ENCODE data around the gene ATP2B3. TPM values are rescaled to one million over a fixed set of nuclear protein-coding genes. Genes with fewer than 3 reads are reported as not detected.

ATP2B3 gene
- polyA plus RNA-seq, 1 donor from 2014 or later, result 5.3 TPM

DNA sequence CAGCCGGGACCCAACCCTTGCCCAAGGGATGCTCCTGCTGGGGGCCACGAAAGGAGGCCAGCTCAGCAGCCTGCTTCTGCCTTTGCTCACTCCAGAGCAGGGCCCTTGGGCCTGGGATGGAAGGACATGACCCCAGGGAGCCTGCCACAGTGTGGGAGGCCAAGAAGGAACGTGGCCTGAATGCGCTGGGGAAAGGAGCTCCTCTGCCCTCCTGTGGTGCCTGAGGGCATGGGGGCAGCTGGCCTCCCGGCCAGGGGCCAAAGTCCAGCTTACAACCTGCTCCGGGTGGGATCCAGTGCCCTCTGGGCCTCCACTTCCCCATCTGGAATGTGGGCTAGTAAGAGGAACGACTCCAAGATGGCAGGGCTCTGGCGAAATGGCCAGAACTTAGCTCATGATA lies 2.0 kb upstream of the ATP2B3 start:
- H3K27me3 ChIP-seq (ENCODE audit: insufficient read depth, low read depth, low read length), result peaks cover 14% of the 10 kb centered on the region
- H3F3A ChIP-seq (ENCODE audit: insufficient read depth, low read length, poor library complexity, severe bottlenecking), result no peaks in the 10 kb centered on the region
- no peak overlapping the region for H3K4me2 ChIP-seq (ENCODE audit: low read length)
- H3K79me2 ChIP-seq (replicated peaks; ENCODE audit: insufficient read depth, low read length), result no peaks in the 10 kb centered on the region
- no peak overlapping the region for H2AFZ ChIP-seq (ENCODE audit: low read depth, low read length)
- H3K9me2 ChIP-seq (ENCODE audit: insufficient read depth, low read length), result no peaks in the 10 kb centered on the region
- no peaks in the 10 kb centered on the region for H4K20me1 ChIP-seq (ENCODE audit: insufficient read depth)
- H3K27ac ChIP-seq (ENCODE audit: low read length), result no peak overlapping the region
- H3K36me3 ChIP-seq (ENCODE audit: insufficient read depth, low read length), result no peaks in the 10 kb centered on the region
- no peaks in the 10 kb centered on the region for H3K9me3 ChIP-seq (ENCODE audit: low read length)
- no peak overlapping the region for H3K9ac ChIP-seq (ENCODE audit: low read length)
- TF ChIP-seq POLR2AphosphoS5 (IDR thresholded peaks at IDR 0.05) (no peak), TAF1 (IDR thresholded peaks at IDR 0.05; ENCODE audit: low read depth) (no peak), SMC3 (conservative IDR thresholded peaks at IDR 0.05; ENCODE audit: poor library complexity) (no peak), RAD21 (conservative IDR thresholded peaks at IDR 0.05) (no peak), EP300 (conservative IDR thresholded peaks at IDR 0.05; ENCODE audit: poor library complexity, severe bottlenecking) (no peak), MXI1 (conservative IDR thresholded peaks at IDR 0.05; ENCODE audit: poor library complexity, severe bottlenecking) (no peak), EZH2 (IDR thresholded peaks at IDR 0.05; ENCODE audit: borderline replicate concordance, insufficient read depth, low read length, poor library complexity, severe bottlenecking) (no peak)
- TF ChIP-seq, protein P1, sequence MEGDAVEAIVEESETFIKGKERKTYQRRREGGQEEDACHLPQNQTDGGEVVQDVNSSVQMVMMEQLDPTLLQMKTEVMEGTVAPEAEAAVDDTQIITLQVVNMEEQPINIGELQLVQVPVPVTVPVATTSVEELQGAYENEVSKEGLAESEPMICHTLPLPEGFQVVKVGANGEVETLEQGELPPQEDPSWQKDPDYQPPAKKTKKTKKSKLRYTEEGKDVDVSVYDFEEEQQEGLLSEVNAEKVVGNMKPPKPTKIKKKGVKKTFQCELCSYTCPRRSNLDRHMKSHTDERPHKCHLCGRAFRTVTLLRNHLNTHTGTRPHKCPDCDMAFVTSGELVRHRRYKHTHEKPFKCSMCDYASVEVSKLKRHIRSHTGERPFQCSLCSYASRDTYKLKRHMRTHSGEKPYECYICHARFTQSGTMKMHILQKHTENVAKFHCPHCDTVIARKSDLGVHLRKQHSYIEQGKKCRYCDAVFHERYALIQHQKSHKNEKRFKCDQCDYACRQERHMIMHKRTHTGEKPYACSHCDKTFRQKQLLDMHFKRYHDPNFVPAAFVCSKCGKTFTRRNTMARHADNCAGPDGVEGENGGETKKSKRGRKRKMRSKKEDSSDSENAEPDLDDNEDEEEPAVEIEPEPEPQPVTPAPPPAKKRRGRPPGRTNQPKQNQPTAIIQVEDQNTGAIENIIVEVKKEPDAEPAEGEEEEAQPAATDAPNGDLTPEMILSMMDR (IDR thresholded peaks at IDR 0.05; ENCODE audit: poor library complexity, severe bottlenecking), result no peak
- TF ChIP-seq, protein P2, sequence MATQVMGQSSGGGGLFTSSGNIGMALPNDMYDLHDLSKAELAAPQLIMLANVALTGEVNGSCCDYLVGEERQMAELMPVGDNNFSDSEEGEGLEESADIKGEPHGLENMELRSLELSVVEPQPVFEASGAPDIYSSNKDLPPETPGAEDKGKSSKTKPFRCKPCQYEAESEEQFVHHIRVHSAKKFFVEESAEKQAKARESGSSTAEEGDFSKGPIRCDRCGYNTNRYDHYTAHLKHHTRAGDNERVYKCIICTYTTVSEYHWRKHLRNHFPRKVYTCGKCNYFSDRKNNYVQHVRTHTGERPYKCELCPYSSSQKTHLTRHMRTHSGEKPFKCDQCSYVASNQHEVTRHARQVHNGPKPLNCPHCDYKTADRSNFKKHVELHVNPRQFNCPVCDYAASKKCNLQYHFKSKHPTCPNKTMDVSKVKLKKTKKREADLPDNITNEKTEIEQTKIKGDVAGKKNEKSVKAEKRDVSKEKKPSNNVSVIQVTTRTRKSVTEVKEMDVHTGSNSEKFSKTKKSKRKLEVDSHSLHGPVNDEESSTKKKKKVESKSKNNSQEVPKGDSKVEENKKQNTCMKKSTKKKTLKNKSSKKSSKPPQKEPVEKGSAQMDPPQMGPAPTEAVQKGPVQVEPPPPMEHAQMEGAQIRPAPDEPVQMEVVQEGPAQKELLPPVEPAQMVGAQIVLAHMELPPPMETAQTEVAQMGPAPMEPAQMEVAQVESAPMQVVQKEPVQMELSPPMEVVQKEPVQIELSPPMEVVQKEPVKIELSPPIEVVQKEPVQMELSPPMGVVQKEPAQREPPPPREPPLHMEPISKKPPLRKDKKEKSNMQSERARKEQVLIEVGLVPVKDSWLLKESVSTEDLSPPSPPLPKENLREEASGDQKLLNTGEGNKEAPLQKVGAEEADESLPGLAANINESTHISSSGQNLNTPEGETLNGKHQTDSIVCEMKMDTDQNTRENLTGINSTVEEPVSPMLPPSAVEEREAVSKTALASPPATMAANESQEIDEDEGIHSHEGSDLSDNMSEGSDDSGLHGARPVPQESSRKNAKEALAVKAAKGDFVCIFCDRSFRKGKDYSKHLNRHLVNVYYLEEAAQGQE (IDR thresholded peaks at IDR 0.05; ENCODE audit: borderline replicate concordance), result no peak
- no peak overlapping the region for H3K4me3 ChIP-seq (ENCODE audit: low read length)

DNA sequence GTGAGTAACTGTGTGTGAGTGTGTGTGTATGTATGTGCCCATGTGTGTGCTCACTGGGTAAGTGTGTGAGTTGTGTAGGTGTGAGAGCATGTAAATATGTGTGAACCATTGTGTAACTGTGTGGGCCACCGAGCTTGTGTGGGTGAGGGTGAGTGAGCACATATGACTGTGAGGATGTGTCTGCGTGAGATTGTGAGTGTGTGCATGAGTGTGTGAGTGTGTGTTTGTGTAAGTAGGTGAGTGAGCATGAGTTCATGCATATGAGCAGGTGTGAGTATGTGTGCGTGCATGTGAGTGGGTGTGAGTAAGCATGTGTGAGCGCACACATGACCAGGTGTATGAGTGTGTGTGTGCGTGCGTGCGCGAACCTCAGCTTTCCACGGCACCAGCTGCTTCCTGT lies 1.4 kb upstream of the ATP2B3 start:
- Histone ChIP-seq H3K4me3 (ENCODE audit: low read length) (no peak overlapping the region), H3K9ac (ENCODE audit: low read length) (no peak overlapping the region), H3F3A (ENCODE audit: insufficient read depth, low read length, poor library complexity, severe bottlenecking) (no peaks in the 10 kb centered on the region), H3K9me3 (ENCODE audit: low read length) (no peaks in the 10 kb centered on the region), H3K27ac (ENCODE audit: low read length) (no peak overlapping the region), H3K4me2 (ENCODE audit: low read length) (no peak overlapping the region), H3K36me3 (ENCODE audit: insufficient read depth, low read length) (no peaks in the 10 kb centered on the region), H3K9me2 (ENCODE audit: insufficient read depth, low read length) (no peaks in the 10 kb centered on the region), H2AFZ (ENCODE audit: low read depth, low read length) (no peak overlapping the region), H3K79me2 (replicated peaks; ENCODE audit: insufficient read depth, low read length) (no peaks in the 10 kb centered on the region), H3K27me3 (ENCODE audit: insufficient read depth, low read depth, low read length) (peaks cover 14% of the 10 kb centered on the region), H4K20me1 (ENCODE audit: insufficient read depth) (no peaks in the 10 kb centered on the region)
- TF ChIP-seq, protein P1 (IDR thresholded peaks at IDR 0.05; ENCODE audit: poor library complexity, severe bottlenecking), result no peak
- TF ChIP-seq RAD21 (conservative IDR thresholded peaks at IDR 0.05) (no peak), TAF1 (IDR thresholded peaks at IDR 0.05; ENCODE audit: low read depth) (no peak), EZH2 (IDR thresholded peaks at IDR 0.05; ENCODE audit: borderline replicate concordance, insufficient read depth, low read length, poor library complexity, severe bottlenecking) (no peak), POLR2AphosphoS5 (IDR thresholded peaks at IDR 0.05) (no peak), EP300 (conservative IDR thresholded peaks at IDR 0.05; ENCODE audit: poor library complexity, severe bottlenecking) (no peak)

Measured in neural cell (in vitro differentiated cells).